Measurements from ENCODE around the gene EHD3. TPM values are rescaled to one million over a fixed set of nuclear protein-coding genes. Genes with fewer than 3 reads are reported as not detected.

The EHD3 gene
- total RNA-seq, 2 donors from 2014 or later = 1.0 to 1.1 TPM

- TF ChIP-seq CTCF (IDR thresholded peaks at IDR 0.05) = no peak
- no peak within 1 kb of the TSS for H3K27ac ChIP-seq
Observed at GRCh38 chr2:31217465-31218200, 16.3 kb upstream of the EHD3 start, which contains the start of gene CAPN14. Gene CAPN14 (minus strand): TSS chr2:31217515. CDS start chr2:31205447, 12,068 bp downstream.

GRCh38 chr2:31219131-31219969, 14.6 kb upstream of the EHD3 start:
- H3K27ac ChIP-seq = no peak overlapping the region
- no peak overlapping the region for H3K9ac ChIP-seq (ENCODE audit: low read depth in 2 of 2, low read length in 2 of 2)
- no peak for TF ChIP-seq CTCF (IDR thresholded peaks at IDR 0.05)
- no peaks in the 10 kb centered on the region for H3K4me1 ChIP-seq
- no peaks in the 10 kb centered on the region for H3K36me3 ChIP-seq
- intact Hi-C loops (cut with DNase I) = no loop called here
- no peak for DNase-seq
- no peak overlapping the region for H3K4me3 ChIP-seq
- H3K27me3 ChIP-seq = no peaks in the 10 kb centered on the region
- no peaks in the 10 kb centered on the region for H3K9me3 ChIP-seq

More at GRCh38 chr2:31217465-31218200, 16.3 kb upstream of the EHD3 start, which contains the start of gene CAPN14:
- DNase-seq = no peak
- H3K9me3 ChIP-seq = no peaks in the 10 kb centered on the region
- no peak within 1 kb of the TSS for H3K9ac ChIP-seq (ENCODE audit: low read depth in 2 of 2, low read length in 2 of 2)
- intact Hi-C loops (cut with DNase I) = no loop called here
- H3K27me3 ChIP-seq = no peaks in the 10 kb centered on the region
- H3K36me3 ChIP-seq = no peaks in the 10 kb centered on the region
- H3K4me3 ChIP-seq = no peak within 1 kb of the TSS
- no peaks in the 10 kb centered on the region for H3K4me1 ChIP-seq

GRCh38 chr2:31221544-31221943, 12.4 kb upstream of the EHD3 start:
- H3K9me3 ChIP-seq = no peaks in the 10 kb centered on the region
- H3K4me1 ChIP-seq = no peaks in the 10 kb centered on the region
- no peak overlapping the region for H3K4me3 ChIP-seq
- H3K9ac ChIP-seq (ENCODE audit: low read depth in 2 of 2, low read length in 2 of 2) = no peak overlapping the region
- no peak for TF ChIP-seq CTCF (IDR thresholded peaks at IDR 0.05)
- H3K27me3 ChIP-seq = no peaks in the 10 kb centered on the region
- intact Hi-C loops (cut with DNase I) = no loop called here
- H3K27ac ChIP-seq = no peak overlapping the region
- H3K36me3 ChIP-seq = no peaks in the 10 kb centered on the region
- DNase-seq = no peak

- DNase-seq = no peak
- H3K36me3 ChIP-seq = no peaks in the 10 kb centered on the region
- H3K27ac ChIP-seq = no peak overlapping the region
- intact Hi-C loops (cut with DNase I) = no loop called here
- H3K4me1 ChIP-seq = no peaks in the 10 kb centered on the region
- no peak overlapping the region for H3K4me3 ChIP-seq
- no peaks in the 10 kb centered on the region for H3K27me3 ChIP-seq
- no peak for TF ChIP-seq CTCF (IDR thresholded peaks at IDR 0.05)
- H3K9ac ChIP-seq (ENCODE audit: low read depth in 2 of 2, low read length in 2 of 2) = no peak overlapping the region
- no peaks in the 10 kb centered on the region for H3K9me3 ChIP-seq
Observed at GRCh38 chr2:31222071-31222470, 11.9 kb upstream of the EHD3 start.

- H3K27ac ChIP-seq = no peak overlapping the region
- H3K9me3 ChIP-seq = no peaks in the 10 kb centered on the region
- no peak overlapping the region for H3K4me3 ChIP-seq
- intact Hi-C loops (cut with DNase I) = no loop called here
- H3K9ac ChIP-seq (ENCODE audit: low read depth in 2 of 2, low read length in 2 of 2) = no peak overlapping the region
- H3K27me3 ChIP-seq = no peaks in the 10 kb centered on the region
- H3K36me3 ChIP-seq = no peaks in the 10 kb centered on the region
- no peaks in the 10 kb centered on the region for H3K4me1 ChIP-seq
- no peak for TF ChIP-seq CTCF (IDR thresholded peaks at IDR 0.05)
- DNase-seq = no peak
Observed at GRCh38 chr2:31223026-31223425, 10.9 kb upstream of the EHD3 start.

Data from colonic mucosa (tissue), 4 donors.